HG03432 (cell line): ENCODE measurements around the gene HAT1.
A peak's percentile ranks its signal among the peaks of the same experiment; 100 is the strongest.
"Not testable (repeated sequence)": the region's sequence is repeated elsewhere in the genome, so short reads cannot be mapped to it uniquely, and the experiment has no call there.

Experiments used
- ATAC-seq: cut with Tn5 transposase; IDR thresholded peaks from one replicate; pipeline ENCODE4 v1.9.1; 2021; ENCODE audit warnings: mild to moderate bottlenecking, moderate library complexity; ENCODE audit not compliant: unreplicated experiment

Gene HAT1

DNA sequence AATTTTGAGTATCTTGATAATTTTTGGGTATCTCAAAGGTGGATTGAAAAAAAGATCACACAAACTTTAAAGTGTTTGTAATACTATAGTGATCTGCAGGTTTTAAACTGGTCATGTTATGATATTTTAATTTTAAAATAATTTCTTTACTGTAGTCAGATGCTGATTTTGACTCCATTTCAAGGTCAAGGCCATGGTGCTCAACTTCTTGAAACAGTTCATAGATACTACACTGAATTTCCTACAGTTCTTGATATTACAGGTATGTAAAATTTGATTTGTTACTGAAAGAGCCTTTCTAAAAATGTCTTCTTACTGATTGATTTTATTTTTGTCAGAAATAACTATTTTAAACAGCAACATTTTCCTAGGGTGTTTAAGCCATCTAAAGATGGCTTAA is 44.4 kb downstream of the HAT1 start:
- ATAC-seq, result no peak

DNA sequence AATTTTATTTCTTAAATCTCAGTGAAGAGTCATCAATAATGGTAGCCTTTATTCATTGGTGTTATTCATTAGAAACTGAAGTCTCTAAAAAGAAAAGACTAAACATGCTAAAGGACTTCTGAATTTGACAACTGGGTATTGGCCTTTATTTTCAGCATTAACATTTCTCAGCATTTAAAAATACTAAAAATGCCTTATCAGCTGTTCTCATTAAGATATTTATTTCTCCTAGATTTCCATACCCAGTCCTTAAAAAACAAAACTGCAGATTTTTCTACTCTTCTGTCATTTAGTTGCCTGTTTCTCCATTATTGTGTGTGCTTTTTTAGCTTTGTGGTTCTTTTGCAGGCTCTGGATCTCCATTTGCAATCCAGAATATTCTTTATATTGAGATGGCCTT is 46.2 kb downstream of the HAT1 start:
- no peak for ATAC-seq

DNA sequence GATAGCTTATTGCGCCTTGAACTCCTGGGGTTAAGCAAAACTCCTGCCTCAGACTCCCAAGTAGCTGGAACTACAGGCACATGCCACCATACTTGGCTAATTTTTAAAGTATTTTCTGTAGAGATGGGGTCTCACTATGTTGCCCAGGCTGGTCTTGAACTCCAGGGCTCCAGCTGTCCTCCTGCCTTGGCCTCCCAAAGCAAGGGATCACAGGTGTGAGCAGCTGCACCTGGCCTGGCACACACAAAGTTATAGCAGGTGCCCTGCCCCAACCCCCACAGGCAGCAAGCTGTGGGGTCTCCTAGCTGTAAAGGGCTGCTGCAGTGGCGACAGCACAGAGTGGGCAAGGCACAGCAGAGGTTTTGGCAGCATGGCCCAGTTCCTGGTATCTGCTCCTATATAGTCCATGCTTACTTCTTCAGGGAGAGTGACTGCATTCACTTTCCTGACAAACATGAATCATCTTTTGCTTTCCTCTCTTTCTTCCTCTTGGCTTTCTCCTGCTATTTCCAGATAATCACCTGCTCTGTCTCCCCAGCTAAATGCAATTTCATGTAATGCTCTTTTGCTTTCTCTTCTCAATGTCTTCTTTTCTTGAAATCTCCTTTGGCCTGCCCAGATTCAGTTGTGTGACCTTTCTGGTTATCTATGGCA is 50.2 kb downstream of the HAT1 start:
- no peak for ATAC-seq

DNA sequence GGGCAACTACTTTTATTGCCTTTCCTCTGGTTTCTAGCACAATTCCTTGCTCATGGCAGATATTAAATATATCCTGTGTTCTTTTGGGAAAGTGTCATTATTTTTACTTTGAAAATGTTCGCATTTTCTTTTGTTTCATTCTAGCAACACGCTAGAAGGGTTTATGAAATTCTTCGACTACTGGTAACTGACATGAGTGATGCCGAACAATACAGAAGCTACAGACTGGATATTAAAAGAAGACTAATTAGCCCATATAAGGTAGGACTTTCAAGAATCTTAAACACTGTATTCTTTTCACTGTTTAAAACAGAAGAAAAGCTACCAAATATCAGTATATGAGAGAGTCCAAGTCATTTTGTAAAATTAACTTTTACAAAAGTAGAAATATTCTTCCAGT is 56.8 kb downstream of the HAT1 start:
- ATAC-seq, result no peak

DNA sequence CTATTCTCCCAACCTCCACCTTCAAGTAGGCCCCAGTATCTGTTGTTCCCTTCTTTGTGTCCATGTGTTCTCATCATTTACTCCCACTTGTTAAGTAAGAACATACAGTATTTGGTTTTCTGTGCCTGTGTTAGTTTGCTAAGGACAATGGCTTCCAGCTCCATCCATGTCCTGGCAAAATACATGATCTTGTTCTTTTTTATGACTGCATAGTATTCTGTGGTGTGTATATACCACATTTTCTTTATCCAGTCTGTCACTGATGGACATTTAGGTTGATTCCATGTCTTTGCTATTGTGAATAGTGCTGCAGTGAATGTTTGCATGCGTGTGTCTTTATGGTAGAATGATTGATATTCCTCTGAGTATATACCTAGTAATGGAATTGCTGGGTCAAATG is 61.7 kb downstream of the HAT1 start:
- not testable (repeated sequence) for ATAC-seq

DNA sequence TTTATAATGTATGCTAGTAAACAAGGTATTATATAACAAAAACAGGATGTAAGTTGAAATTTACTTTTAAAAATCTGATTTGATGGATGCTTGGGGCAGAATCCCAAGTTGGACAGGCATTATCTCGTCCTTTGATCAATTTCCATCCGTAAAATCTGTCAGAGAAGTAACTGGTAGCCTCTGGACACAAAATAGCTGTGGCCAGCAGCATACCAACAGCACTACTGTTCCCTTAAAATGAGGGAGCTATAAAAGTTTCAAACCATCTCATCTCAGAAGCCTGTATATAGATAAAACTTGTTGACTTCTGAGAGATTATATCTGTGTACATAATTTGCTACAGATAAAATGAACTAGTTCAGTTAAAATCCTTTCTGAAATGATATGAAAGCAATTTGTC is 62.8 kb downstream of the HAT1 start:
- ATAC-seq, result no peak

DNA sequence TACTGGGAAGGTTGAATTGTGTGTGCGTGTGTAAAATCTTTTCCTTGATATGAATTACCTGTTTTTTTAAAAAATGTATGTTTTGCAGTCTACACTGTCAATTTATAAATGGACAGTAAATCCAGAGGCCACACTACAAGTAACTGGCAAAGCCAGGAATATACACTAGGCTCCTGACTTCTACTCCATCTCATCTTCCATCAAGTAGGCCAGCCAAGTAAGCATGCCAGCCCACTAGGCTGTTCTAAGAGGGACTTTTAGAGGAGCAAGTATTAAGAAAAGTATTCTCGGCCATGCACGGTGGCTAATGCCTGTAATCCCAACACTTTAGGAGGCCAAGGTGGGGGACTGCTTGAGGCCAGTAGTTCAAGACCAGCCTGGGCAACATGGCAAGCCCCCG is 64.5 kb downstream of the HAT1 start:
- ATAC-seq, result no peak

DNA sequence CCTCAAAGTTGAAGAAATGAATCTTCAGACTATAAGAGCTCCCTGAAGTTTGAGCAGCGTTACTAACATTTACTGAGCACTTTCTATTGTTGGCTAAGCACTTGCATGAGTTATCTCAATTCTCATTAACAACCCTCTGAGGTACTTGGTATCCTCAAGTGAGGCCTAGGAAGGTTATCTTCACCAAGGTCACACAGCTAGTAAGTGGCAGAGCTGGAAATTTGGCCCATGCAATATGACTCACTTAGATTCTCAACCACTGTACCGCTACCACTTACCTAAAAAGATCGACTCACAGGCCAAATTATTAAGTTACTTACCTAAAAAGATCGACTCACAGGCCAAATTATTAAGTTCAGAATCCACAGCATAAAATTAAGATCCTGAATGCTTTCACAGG is 68.8 kb downstream of the HAT1 start:
- ATAC-seq, result no peak

DNA sequence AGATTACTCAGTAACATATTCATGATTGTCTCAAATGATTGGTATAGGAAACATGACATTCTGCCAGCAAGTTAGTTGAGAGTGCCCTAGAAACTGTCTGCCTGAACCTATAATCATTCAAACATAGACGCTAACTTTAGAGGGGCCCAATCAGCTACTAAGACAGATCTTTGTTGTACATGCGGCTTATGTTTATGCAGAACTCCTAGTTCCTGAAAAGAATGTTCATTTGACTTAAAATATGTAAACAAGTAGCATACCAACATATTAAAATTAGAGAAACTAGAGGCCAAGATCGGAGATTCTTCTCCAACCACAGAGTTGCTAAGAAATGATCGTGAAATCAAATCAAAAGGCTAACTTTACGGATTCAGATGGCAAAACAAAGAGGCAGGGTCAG is 73.3 kb downstream of the HAT1 start:
- no peak for ATAC-seq

DNA sequence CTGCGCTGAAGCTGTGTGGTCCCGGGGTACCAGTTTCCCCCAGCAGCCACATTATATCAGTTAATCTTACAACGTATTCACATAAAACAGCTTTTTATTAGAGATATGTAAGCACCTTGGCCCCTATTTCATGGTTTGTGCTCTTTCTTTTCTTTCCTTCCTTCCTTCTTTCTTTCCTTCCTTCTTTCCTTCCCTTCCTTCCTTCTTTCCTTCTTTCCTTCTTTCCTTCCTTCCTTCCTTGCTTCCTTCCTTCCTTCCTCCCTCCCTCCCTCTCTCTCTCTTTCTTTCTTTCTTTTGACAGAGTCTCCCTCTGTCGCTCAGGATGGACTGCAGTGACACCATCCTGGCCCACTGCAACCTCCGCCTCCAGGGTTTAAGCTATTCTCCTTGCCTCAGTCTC is 73.8 kb downstream of the HAT1 start:
- ATAC-seq, result no peak

DNA sequence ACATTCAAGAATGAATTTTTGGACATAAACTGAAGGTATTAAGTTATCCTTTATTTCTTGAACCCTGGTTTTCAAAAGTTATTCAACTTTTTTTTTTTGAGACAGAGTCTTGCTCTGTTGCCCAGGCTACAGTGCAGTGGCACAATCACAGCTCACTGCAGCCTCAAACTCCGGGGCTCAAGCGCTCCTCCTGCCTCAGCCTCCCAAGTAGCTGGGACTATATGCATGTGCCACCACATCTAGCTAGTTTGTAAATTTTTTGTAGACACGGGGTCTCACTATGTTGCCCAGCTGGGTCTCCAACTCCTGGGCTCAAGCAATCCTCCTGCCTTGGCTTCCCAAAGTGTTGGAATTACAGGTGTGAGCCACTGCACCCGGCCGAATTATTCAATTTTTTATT is 74.8 kb downstream of the HAT1 start:
- not testable (repeated sequence) for ATAC-seq

DNA sequence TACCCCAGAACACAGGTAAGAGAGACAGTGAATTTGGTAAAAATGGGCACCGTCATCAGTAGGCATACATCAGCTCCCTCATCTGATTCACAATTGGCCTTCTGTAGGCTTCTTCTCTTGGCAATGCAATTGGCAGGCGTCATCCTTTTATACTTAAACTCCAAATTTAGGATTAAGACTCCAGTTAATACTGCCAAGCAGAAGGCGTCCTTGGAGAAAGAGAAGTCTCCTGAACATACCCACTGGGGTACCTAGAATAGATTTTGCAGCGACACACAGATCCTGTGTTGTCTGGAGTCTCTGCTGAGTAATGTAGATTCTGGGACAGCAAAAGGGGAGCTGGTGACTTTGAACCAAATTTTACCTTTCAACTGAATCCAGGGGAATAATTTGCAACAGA is 76.9 kb downstream of the HAT1 start:
- peak; percentile 1 for ATAC-seq

DNA sequence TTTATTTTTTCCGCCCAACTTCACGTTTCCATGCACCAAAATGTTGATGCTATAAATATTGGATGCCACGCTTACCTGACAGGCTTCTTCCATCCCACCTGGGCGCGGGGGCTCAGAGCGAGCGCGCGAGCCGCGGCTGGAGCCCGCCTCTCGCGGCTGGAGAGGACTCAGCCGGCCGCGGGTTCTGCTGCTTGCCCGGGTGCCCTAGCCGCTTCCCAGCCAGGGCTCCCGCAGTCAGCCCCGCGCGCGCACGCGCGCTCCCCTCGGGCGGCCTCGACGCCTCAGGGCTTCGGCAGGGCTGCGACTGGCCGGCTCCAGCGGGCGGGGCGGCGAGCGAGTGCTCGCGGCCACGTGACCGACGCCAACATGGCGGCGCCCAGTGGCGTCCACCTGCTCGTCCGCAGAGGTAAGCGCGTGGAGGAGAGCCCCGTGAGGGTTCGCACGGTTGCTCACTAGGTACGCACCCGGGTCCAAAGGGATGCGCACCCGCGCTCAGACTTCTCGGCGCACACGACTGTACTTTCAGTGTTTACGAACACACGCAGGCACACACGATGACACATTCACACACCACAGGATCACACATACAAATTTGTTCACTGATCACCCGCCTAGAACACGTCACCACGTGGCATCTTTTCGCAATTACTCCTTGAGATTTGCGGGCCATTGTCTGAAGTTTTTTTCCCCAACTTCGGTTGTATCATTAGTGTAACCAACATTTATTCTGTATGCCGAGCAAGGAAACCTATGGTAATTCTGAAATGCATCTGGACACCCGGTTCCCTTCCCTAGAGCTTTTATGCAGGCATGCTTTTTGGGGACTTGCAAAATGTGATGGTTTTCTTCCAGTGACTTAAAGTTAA is 77.6 kb downstream of the HAT1 start, which contains the start of gene METAP1D:
TSS of gene METAP1D (plus strand) at position 350 of the 866 bp plus-strand sequence. CDS start at position 367, 17 bp downstream.
- ATAC-seq, result peak; percentile 98

DNA sequence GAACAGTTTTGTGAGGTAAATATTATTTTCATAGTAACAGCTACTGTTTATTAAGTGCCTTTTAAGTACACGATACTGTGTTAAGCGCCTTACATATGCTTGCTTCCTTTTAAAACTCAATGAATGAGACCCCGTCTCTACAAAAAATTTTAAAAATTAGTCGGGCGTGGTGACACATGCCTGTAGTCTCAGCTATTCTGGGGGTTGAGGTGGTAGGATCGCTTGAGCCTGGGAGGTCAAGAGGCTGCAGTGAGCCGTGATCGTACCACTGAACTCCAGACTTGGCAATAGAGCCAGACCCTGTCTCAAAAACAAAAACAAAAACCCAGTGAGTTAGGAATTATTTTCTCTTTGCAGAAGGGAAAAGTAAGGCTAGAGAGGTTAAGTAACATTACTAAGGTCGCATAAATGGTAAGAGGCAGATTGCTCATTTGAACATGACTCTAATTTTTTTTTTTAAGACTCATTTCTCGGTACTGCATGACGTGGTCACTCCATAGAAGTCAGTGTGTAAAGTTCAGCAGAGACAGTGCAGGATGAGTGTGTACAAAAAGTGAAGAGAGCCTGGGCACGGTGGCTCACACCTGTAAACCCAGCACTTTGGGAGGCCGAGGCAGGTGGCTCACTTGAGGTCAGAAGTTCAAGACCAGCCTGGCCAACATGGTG is 78.6 kb downstream of the HAT1 start:
- no peak for ATAC-seq

DNA sequence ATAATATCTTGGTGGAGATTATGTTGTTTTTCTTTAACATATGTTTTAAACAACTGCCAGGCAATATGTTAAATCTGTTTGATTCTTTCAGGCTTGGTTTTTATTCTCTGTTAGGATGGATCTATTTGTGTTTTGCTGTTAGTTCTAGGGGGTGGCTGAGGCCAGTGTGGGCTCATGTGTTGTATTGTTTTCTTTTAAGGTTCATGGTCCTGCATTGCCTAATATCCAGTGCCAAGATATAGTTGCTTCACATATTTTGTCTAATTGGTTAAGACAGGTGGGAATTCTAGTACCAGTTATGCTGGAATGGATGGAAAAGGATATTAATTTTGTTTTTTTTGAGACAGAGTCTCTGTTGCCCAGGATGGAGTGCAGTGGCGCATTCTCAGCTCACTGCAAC is 85.1 kb downstream of the HAT1 start:
- no peak for ATAC-seq

DNA sequence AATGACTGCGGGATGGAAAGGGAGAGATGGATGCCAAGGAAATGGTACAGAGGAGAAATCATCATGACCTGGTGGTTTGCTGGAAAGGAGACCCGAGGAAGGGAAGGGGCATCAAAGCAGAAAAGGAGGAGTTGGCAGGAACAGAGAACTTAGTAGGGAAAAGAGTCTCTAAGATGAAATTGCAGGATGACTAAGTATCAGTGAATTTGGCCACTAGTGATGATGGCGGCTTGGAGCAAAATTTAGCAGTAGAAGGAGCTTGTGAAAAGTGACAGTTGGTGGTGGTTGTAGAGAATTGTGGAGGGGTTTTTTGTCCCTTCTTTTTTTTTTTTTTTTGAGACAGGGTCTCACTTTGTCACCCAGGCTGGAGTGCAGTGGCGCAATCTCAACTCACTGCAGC is 87.6 kb downstream of the HAT1 start:
- ATAC-seq, result no peak

DNA sequence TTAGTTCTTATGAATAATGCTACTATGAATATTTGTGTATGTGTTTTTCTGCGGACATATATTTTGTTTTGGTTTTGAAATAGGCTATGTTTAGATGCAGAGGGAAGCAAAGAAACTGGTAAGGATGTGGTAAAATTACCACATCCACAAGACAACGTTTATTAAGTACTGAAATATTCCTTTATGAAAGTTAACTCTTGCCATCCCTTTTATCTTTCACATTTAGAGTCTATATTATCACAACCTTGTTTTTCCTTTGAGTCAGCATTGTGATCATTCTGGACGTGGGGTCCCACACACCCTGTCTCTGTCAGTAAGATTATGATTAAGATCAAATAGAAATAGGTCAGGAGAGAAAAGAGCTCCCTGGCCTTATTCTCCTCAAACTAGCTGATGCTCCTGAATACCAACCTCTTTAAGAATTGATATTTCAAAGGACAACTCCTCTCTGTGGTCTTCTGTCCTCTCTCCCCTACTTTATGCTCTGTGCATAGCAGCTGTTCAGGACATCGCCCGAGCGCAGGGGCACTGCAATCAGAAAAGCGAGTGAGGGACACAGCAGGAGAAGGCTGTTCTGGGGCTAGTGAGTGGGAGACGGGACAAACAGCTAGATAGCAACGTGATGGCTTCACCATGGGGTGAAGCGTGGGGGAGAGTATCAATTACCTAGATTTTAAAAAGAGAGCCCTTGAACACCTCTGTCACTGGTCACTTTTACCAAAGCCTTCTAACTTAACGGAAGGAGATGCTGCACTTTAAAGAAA is 89.7 kb downstream of the HAT1 start:
- ATAC-seq, result no peak

DNA sequence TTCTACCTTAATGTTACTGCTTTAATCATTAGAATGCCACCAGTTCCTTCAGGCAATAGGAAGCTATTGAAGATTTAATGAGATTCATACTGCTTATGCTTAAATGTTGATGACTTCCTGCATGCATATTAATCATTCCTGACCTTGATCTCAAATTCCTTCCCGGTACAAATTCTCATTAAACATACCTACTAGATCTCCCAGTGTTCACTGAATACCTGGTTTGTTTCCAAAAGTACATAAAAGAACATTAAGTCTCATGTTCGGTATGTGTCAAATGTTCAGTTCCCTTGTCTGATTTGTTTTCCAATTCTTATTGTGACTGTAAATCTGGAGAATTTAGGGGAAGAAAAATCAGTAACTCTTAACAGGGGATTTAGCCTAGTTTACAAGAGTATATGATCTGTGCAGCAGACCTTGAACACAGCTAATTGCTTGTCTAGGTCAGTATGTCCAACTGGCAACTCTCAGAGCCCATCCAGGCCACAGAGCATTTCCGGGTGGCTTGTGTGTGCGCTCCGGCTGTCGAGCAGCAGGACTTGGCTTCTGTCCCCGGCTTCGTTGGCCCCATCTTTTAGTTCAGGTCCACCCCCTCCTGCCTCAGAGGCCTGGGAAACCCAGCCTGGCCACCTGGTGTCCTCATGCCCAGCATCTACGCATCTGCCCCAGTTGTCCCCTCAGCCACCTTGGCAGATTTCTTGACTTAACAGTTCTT is 90.6 kb downstream of the HAT1 start:
- no peak for ATAC-seq

DNA sequence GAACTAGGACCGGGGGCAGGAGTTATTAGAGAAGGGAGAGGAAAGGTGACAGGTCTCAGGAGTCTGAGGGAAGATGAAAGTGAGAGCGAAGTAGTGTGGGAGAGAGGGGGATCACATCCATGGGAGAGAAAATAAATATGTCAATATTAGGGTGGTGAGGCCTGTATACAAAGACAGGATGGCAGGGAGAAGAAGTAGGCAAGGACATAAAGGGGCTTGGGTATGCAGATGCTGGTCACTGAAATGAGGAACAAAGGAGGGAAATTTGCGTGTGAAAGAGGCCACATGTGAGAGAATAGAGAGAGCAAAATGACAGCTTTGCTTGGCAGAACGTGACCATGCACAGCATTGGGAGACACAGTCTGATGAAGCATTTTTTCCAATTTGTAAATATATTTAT is 91.1 kb downstream of the HAT1 start:
- no peak for ATAC-seq
